Activated T-cell treated with anti-CD3 and anti-CD28 coated beads for 1 hour (primary cell): Measurements from ENCODE around the gene SLC13A5.
"Not testable (repeated sequence)": the region's sequence is repeated elsewhere in the genome, so short reads cannot be mapped to it uniquely, and the experiment has no call there.

Experiments used
- DNase-seq: peaks from one replicate; pipeline ENCODE4 v3.0.0-alpha.2; 2020; ENCODE audit warnings: low read depth

Gene SLC13A5

GRCh38 chr17:6713130-6713917 is at the start of gene SLC13A5:
TSS of gene SLC13A5 (minus strand) at chr17:6713369. CDS start at chr17:6713333, 36 bp downstream.
- peak; percentile 7 for DNase-seq

GRCh38 chr17:6761779-6762178 is 48.6 kb upstream of the SLC13A5 start:
- no peak for DNase-seq

GRCh38 chr17:6757747-6758146 is 44.6 kb upstream of the SLC13A5 start:
- no peak for DNase-seq

- no peak for DNase-seq
These were observed 43.4 kb upstream of the SLC13A5 start for GRCh38 chr17:6756425-6757031.

DNA sequence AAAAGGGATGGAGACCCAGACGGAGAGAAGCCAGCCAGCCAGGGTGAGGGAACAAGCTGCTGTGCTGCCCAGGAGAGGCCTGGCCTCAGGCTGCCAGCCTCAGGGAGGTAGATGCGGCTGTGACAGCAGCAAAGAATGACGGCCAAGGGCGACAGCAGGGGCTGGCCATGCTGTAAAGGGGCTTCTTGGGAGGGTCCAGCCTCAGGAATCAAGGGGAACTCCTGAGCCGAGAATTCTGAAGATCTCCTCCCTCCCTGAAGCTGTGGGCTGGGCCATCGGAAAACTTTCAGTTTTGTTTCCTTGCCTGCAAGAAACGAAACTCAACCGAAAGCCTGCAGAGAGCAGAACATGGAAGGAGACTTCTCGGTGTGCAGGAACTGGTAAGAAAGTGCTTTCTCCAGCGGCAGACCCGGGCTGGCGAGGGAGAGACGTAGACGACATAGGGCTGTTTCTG is 42.6 kb upstream of the SLC13A5 start, which contains the start of gene XAF1:
Gene XAF1 (plus strand): TSS at position 316 of the 454 bp plus-strand sequence. CDS start 33 bp downstream, at position 349.
- DNase-seq: peak; percentile 54

DNA sequence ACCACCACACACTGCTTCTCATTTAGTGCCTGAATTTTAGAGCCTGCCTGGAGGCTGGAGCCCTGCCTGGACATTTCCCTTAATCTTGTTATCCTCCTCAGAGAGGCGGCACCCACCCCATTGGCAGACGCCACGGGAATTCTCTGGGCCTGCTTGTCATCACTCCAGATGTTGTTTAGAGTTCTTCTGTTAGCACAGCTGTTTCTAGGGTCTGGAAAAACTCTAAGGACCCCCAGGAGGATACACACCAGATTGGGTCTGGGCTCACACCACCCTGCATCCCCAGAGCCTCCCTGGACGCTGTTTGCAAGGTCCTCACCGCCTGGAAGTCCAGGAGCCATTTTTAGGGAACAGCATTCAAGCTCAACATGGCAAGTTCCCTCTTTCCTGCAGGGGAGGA is 42.1 kb upstream of the SLC13A5 start:
- DNase-seq: no peak

GRCh38 chr17:6753546-6753945 is 40.4 kb upstream of the SLC13A5 start:
- no peak for DNase-seq

DNA sequence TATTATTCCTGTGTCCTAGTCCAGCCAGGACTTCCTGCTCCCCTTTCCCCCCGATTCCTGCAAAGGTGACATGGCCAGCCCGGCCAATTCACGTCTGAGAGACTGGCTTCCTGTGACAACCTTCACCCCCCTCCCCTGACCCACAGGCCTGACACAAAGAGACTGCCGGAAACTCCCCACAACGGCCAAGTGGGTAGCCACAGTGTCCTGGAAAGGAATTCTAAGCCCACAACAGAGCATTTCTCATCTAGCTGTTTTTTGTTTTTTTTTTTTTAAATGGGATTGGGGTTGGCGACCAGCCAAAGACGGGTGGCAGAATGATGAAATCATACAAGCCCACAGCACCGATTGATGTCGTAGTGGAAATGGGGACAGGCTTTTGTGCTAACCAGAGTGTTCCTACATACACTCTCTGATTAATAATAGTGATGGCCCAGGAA is 39.9 kb upstream of the SLC13A5 start:
- DNase-seq: peak; percentile 54

DNA sequence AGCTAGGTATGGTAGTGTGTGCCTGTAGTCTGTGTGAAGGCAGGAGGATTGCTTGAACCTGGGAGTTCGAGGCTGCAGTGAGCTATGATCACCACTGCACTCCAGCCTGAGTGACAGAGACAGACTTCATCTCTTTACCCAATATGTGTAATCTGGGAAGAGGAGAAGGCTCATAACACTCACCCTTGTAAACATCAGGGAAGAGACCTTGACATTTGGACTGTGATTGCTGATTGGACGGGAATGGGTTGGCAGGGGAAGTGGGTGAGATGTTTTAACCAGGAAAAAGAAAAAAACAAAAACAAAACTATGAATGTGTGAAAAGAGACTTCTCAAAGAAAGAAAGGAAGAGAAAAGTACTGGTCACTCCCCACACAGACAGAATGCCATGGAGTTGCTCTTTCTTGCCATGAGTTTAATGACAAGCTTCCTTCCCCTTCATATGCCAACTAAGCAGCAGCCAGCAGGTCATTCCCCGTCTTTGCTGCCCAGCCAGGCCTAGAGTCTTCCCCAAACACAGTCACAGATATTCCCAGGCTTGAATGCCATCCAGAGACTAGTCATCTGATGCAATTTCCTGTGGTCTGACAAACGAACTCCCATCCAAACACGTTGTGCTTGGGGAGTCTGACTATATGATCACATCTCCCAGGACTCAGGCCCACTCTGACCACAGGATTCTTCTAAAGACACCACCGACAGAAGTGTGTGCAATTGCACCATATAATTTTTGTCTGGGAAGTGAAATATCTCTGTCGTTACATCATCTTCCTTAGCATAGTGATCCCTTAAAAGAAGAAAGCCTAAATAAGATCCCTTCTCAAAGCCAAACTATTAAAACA is 39.1 kb upstream of the SLC13A5 start:
- no peak for DNase-seq

DNA sequence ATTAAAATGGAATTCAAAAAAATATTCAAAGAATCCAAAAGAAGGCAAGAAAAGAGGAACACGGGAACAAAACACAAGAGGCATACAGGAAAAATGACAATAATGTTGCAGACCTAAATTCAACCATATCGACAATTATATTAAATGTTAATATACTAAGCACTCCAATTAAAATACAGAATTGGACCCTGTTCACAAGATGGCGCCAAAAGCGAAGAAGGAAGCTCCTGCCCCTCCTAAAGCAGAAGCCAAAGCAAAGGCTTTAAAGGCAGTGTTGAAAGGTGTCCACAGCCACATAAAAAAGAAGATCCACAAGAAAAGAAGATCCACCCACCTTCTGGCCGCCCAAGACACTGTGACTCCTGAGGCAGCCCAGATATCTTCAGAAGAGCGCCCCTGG is 36.4 kb upstream of the SLC13A5 start:
- DNase-seq: no peak

DNA sequence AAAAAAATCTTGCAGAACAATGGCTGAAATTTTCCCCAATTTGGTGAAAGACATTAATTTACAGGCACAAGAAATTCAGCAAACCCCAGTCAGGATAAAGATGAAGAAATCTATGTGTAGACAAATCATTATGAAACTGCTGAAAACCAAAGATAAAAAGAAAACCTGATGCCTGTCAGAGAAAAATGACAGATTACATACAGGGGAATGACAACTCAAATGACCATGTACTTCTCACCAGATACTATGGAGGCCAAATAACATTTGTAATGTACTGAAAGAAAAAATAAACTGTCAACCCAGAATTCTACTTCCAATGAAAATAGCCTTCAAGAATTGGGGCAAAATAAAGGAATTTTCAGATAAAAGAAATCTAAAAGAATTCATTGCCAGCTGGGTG is 35.4 kb upstream of the SLC13A5 start:
- no peak for DNase-seq

- not testable (repeated sequence) for DNase-seq
These were observed 33.5 kb upstream of the SLC13A5 start for GRCh38 chr17:6746665-6747064.

DNA sequence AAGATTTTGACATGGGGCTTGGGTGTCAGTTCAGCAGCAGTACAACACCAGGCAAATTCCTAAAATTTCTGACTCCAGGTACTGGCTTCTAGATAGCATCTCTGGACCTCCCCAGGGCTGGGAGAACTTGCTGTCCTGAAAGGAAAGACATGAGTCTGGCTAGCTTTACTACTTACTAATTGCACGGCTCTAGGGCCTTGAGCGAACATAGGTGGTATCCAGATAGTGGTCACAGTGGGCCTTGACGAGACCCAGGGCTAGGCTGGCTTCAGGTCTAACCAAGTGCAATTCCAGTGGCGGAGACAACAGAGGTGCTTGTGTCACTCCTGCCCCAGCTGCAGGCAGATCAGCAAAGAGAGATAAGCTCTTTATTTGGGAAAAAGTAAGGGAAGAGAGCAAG is 16.4 kb upstream of the SLC13A5 start:
- no peak for DNase-seq

DNA sequence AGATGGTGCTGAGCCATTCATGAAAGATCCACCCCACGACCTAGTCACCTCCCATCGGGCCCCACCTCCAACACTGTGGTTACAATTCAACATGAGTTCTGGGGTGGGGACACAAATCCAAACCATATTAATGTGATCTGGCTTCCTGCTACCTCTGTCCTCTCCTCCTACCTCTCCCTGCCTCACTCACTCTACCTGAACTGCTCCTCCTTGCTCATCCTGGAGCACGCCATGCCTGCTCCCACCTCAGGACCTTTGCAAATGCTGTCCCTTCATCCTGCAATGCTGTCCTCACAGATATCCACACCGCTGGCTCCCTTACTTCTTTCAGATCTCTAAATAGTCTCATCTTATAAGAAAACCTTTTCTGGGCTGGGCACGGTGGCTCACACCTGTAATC is 10.8 kb upstream of the SLC13A5 start:
- DNase-seq: no peak

DNA sequence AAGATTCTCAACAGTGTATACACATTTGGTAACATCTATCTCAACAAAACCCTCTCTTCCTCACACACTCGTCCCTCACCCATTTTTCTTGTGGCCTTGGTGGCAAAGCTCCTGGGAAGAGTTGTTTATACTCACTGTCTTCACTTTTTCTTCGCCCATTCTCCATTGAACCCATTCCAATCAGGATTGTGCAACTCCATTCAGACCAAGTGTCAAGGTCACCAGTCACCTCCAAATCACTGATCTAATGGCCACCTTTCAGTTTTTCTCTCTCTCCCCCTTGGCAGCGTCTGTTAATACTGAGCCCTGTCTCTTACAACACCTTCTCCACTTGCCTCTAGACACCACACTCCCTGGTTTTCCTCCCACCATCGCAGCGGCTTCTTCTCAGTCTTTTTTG is 8.6 kb upstream of the SLC13A5 start:
- DNase-seq: no peak

- DNase-seq: no peak
These were observed 3.6 kb upstream of the SLC13A5 start for GRCh38 chr17:6716736-6717135.

GRCh38 chr17:6714315-6714874 is 1.2 kb upstream of the SLC13A5 start:
- DNase-seq: no peak

- no peak for DNase-seq
These were observed 726 bp upstream of the SLC13A5 start for GRCh38 chr17:6713918-6714271.

DNA sequence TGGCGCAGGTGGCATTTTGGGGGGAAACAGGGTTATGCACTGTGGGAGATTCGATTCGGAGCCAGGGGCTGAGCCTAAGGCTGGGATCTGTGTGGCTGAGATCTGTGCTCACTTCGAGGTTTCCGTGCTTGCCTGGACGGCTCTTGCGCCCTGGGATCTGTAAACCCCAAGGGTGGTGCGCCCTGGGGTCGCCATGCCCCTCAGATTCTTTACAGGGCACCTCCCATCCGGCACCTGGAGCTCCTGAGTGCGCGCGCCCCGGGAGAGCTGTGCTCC is 377 bp downstream of the SLC13A5 start:
- DNase-seq: no peak

DNA sequence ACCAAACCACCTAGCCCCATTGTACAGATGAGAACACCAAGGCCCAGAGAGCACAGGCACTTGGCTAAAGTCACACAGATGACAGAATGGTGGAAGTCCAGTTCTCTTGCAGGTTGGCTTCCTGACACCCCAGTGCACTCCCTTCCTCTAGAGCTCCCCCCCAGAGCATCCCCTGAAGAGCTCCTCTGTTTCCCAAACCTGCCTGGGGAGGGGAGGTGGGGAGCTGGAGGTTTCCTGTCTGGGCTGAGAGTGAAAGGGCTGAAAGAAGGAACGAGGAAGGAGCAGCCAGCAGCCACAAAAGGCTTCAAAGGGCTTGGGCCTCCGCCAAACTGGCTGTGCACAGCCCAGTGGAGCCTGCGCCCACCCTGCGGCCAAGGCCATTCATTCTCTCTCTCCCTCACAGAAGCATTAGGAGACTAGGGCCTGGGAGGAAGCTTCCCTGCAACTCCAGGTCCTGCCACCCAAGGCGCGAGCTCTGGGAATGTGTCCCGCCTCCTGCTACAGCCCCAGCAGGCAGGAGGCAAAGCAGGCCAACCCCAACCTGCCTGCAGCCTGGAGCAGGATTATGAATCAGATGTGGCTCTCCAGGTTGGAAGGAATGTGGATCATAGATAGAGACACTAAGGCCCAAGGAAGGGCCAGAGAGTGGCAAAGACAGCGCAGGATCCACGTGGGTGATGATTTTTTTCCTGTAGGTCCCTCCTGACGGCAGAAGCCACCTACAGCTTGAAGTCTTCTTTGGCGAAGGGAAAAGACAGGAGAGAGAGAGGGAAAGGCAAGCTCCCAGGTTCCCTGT is 913 bp downstream of the SLC13A5 start:
- DNase-seq: no peak

DNA sequence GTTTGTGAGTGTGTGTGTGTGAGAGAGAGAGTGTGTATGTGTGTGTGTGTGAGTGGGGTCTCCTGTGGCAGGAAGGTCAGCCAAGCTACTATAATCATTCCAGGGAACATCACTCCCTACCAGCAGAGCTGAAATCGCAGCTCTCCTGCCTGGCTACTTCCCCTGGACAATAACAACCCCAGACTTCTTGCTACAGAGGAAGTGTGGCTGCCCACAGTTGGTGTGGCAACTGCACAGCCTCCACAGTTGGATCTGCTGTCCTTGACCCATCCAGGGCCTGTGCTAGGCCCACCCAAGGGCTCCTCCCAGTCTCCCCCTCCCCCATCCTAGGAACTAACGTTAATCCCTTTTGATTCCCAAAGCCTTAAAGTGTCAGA is 1.5 kb downstream of the SLC13A5 start:
- no peak for DNase-seq
